GM21619 (cell line): ENCODE data around the gene CBS.
"Not testable (repeated sequence)": the region's sequence is repeated elsewhere in the genome, so short reads cannot be mapped to it uniquely, and the experiment has no call there.

Experiments used
- ATAC-seq: cut with Tn5 transposase; IDR thresholded peaks from one replicate; pipeline ENCODE4 v1.9.1; 2021; ENCODE audit not compliant: unreplicated experiment

CBS gene

GRCh38 chr21:43075170-43076022 lies at the start of gene CBS:
Gene CBS, minus strand, starts transcription at chr21:43075835. Its CDS starts 3,642 bp downstream, at chr21:43072193.
- ATAC-seq, result not testable (repeated sequence)

GRCh38 chr21:43115956-43116355 lies 40.3 kb upstream of the CBS start:
- ATAC-seq, result not testable (repeated sequence)

- ATAC-seq, result not testable (repeated sequence)
These were observed 38.8 kb upstream of the CBS start for GRCh38 chr21:43114483-43114882.

- ATAC-seq, result not testable (repeated sequence)
These were observed 33.4 kb upstream of the CBS start for GRCh38 chr21:43109006-43109405.

- not testable (repeated sequence) for ATAC-seq
These were observed 32.5 kb upstream of the CBS start for GRCh38 chr21:43108177-43108576.

GRCh38 chr21:43107794-43108137 lies 32.1 kb upstream of the CBS start:
- not testable (repeated sequence) for ATAC-seq

GRCh38 chr21:43106965-43107793 lies 31.5 kb upstream of the CBS start, which contains the start of gene U2AF1:
Gene U2AF1, minus strand, starts transcription at chr21:43107570. Its CDS starts 76 bp downstream, at chr21:43107494.
- peak; percentile 67 for ATAC-seq

GRCh38 chr21:43104642-43105041 lies 29.0 kb upstream of the CBS start:
- not testable (repeated sequence) for ATAC-seq

- ATAC-seq, result not testable (repeated sequence)
These were observed 26.6 kb upstream of the CBS start for GRCh38 chr21:43102281-43102680.

GRCh38 chr21:43101676-43102075 lies 26.0 kb upstream of the CBS start:
- not testable (repeated sequence) for ATAC-seq

GRCh38 chr21:43101000-43101399 lies 25.4 kb upstream of the CBS start:
- not testable (repeated sequence) for ATAC-seq

- ATAC-seq, result not testable (repeated sequence)
These were observed 16.5 kb upstream of the CBS start for GRCh38 chr21:43091979-43092614.

GRCh38 chr21:43090947-43091346 lies 15.3 kb upstream of the CBS start:
- ATAC-seq, result not testable (repeated sequence)

GRCh38 chr21:43089463-43089862 lies 13.8 kb upstream of the CBS start:
- not testable (repeated sequence) for ATAC-seq

GRCh38 chr21:43082587-43083300 lies 7.1 kb upstream of the CBS start:
- not testable (repeated sequence) for ATAC-seq

GRCh38 chr21:43076643-43077042 lies 1.0 kb upstream of the CBS start:
- not testable (repeated sequence) for ATAC-seq

GRCh38 chr21:43076023-43076637 lies 495 bp upstream of the CBS start:
- ATAC-seq, result not testable (repeated sequence)

GRCh38 chr21:43074401-43075169 lies 1.1 kb downstream of the CBS start:
- ATAC-seq, result not testable (repeated sequence)

- ATAC-seq, result not testable (repeated sequence)
These were observed 2.9 kb downstream of the CBS start for GRCh38 chr21:43072742-43073141.
